GM18517 (cell line): Measurements from ENCODE around the gene SLC22A9.
"Not testable (repeated sequence)": the region's sequence is repeated elsewhere in the genome, so short reads cannot be mapped to it uniquely, and the experiment has no call there.

ENCODE experiments used
- ATAC-seq: cut with Tn5 transposase; IDR thresholded peaks from one replicate; pipeline ENCODE4 v1.9.1; 2021; ENCODE audit warnings: mild to moderate bottlenecking, moderate library complexity; ENCODE audit not compliant: unreplicated experiment

SLC22A9 gene

DNA sequence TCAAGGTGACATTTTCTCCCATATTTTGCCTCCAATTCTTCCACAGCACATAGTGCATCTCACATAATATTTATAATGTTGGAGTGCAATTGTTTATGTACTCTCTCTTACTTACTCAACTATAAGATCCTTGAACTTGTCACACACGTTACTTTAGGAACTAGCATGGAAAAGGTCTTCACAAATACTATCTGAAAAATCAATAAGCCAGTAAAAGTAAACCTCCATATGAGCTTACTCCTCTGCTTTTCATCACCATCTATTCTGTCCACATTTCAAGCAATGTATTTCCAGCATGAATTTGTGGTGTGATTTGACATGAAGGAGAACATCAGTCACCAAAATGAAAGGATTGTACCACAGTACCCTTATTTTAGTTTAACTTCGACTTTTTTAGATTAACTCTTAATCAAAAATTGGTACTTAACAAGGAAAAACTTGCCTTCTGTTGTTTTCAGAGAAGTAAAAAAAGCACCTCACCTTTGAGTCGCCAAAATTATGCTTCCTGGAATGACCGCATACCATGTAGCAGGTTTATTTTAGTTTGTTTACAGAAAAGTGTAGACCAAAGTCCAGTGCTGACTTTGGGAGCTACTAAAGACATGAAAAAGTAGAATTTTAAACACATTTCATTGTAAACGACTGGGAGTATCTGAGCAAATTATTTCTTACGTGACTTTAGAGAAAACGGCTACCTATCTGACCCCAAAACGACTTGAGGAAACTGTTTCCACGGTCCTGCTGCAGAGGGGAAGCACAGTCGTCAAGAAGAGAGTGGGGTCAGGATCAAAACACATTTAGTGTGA lies at the start of gene SLC22A9:
Gene SLC22A9 (plus strand): TSS at position 621 of the 806 bp plus-strand sequence. CDS start 272 bp downstream, outside the sequence.
- ATAC-seq, result no peak

DNA sequence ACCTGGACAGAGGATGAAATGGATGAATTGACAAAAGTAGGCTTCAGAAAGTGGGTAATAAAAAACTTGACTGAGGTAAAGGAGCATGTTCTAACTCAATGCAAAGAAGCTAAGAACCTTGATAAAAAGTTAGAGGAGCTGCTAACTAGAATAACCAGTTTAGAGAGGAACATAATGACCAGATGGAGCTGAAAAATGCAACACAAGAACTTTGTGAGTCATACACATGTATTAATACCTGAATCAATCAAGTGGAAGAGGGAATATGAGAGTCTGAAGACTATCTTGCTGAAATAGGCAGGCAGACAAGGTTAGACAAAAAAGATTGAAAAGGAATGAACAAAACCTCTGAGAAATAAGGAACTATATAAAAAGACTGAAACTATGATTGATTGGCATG lies 47.9 kb upstream of the SLC22A9 start:
- ATAC-seq, result no peak

DNA sequence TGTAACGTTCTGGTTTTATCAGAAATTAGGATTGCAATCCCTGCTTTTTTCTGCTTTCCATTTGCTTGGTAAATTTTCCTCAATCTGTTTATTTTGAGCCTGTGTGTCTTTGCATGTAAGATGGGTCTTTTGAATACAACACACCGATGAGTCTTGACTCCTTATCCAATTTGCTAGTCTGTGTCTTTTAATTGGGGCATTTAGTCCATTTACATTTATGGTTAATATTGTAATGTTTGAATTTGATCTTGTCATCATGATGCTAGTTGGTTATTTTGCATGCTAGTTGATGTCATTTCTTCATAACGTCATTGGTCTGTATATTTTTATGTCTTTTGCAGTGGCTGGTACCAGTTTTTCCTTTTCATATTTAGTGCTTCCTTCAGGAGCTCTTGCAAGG lies 34.5 kb upstream of the SLC22A9 start:
- ATAC-seq, result not testable (repeated sequence)

DNA sequence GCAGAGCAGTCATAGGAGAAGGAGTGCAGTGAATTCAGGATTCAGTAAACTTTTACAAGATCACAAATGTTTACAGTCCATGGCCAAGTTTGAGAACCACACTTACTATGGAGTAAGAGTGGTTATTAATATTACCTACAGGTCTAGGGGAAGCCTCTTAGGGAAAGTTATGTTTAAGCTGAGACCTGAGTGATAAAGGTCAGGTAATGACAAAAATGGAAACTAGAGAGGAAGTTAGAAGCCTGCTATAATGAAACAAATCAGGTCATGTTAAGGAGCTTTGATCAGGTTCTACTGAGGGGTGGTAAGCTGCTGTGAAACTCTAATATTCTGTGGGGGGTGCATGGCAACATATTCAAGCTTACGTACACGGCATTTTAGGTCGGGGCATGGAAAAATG lies 32.5 kb upstream of the SLC22A9 start:
- no peak for ATAC-seq

DNA sequence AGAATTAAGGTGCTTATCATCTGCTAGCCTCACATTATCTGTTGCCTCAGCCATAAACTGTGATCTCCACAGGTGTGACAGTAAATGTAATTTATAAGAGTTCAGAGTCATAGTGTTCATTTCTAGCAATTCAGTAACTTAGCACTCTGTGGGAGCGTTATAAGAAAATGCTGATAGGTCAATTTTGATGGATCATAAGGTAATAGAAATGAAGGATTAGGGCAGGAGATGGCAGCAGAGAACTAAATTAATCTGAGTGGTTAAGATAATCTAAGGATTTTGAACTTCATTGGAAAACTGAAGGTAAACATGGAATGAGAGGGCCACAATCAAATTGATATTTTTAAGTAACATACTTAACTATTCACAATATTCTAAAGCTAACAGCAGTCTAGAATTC lies 26.5 kb upstream of the SLC22A9 start:
- no peak for ATAC-seq

DNA sequence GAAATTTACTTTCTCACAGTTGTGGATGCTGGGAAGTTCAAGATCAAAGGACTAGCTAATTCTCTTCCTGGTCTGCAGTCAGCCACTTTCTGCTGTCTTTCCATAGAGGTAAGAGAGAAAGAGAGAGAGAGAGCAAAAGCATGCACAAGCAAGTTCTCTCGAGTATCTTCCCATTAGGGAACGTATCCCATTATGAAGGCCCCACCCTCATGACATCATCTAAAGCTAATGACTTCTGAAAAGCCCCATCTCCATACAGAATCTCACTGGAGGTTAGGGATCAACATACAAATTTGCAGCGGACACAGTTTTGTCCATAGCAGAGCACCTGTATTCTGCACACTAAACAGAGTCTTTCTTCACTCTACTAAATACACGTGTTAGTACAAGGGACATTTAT lies 17.4 kb upstream of the SLC22A9 start:
- ATAC-seq, result no peak

DNA sequence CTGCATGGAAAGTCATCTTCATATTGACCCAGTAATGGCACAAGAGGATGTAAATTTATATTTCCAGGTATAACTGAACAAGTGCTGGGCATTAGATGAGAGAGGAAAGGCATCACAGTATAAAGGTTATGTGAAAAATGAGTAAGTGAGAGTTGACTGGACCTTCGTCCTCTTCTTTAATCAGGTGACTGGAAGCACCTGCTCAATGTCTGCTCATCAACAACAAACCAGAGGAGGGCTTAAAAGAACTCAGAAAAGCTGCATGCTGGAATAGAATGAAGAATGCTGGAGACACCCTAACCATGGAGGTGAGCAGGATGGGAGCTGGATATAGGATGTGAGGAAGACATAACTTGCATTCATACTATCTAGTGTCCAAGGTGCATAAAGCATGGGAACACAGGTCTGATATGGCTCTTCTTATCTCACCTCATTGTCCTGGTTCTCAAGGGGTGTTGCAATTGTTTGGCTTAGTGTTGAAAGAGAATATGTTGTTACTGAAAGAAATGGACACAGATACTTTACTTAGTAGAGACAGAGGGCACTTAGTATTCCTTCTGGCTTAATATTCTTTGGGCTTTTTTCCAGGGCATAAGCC lies 7.3 kb upstream of the SLC22A9 start:
- ATAC-seq, result no peak

DNA sequence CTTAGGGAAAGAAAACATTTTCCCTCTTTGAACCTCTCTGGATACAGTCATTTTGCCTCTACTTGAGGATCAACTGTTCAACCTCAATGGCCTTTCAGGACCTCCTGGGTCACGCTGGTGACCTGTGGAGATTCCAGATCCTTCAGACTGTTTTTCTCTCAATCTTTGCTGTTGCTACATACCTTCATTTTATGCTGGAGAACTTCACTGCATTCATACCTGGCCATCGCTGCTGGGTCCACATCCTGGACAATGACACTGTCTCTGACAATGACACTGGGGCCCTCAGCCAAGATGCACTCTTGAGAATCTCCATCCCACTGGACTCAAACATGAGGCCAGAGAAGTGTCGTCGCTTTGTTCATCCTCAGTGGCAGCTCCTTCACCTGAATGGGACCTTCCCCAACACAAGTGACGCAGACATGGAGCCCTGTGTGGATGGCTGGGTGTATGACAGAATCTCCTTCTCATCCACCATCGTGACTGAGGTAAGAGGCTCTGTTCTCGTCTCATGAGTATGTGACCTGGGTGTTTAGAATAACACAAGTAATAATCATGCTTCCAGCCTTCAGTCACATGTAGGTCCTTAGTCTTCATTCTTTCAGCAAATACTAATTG lies 495 bp downstream of the SLC22A9 start:
- ATAC-seq, result no peak

DNA sequence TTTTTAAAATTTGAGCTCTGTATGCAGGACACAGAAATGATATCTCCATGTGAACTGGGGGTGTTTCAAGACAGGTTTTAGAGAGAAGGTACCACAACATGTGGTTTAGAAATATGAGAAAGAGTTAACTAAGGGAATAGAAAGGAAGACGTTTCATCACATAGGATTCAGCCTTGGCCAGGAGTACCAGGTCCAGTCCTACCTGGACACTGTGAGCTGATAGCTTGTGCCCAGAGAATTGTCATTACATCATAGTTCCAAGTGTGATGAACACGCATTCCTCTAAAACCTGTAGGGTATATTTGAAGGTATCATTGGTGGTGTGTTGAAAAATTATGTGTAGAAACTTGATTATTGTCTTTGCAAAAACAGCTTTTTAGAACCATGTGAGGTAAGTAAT lies 1.8 kb downstream of the SLC22A9 start:
- no peak for ATAC-seq

DNA sequence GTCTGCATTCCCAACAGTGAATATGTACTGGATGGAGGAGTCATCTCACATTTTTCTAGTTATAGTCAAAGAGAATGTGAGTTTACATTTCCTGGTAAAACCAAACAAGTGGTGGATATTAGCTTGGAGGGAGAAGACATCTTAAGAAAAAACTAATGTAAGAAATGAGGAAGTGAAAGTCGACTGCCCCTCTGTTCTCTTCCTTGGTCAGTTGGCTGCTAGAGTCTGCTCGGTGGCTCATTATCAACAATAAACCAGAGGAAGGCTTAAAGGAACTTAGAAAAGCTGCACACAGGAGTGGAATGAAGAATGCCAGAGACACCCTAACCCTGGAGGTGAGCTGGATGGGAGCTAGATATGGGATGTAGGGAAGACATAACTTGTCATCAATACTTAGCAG lies 5.8 kb downstream of the SLC22A9 start:
- no peak for ATAC-seq

DNA sequence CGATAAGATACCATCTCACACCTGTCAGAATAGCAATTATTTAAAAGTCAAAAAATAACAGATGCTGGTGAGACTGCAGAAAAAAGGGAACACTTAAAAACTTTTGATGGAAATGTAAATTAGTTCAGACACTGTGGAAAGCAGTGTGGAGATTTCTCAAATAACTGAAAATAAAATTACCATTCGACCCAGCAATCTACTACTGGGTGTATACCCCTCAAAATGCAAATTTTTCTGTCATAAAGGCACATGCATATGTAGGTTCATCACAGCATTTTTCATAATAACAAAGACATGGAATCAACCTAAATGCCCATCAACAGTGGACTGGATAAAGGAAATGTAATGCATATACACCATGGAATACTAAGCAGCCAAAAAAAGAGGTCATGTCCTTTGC lies 10.5 kb downstream of the SLC22A9 start:
- no peak for ATAC-seq

DNA sequence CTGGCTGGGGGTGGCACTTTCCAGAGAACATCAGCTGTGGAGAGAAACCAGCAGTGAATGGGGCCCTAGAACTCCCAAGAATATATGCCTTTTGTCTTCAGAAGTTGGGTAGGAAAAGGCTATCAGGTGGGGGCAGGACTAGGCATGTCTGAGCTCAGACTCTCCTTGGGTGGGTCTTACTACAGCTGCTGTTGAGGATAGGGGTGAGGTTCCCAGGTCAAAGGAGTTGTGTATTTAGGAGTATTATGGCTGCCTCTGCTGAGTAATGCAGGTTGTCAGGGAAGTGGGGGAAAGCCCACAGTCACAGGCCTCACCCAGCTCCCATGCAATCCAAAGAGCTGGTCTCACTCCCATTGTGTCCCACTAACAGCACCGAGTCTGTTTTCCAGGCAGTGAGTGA lies 26.1 kb downstream of the SLC22A9 start:
- ATAC-seq, result no peak

DNA sequence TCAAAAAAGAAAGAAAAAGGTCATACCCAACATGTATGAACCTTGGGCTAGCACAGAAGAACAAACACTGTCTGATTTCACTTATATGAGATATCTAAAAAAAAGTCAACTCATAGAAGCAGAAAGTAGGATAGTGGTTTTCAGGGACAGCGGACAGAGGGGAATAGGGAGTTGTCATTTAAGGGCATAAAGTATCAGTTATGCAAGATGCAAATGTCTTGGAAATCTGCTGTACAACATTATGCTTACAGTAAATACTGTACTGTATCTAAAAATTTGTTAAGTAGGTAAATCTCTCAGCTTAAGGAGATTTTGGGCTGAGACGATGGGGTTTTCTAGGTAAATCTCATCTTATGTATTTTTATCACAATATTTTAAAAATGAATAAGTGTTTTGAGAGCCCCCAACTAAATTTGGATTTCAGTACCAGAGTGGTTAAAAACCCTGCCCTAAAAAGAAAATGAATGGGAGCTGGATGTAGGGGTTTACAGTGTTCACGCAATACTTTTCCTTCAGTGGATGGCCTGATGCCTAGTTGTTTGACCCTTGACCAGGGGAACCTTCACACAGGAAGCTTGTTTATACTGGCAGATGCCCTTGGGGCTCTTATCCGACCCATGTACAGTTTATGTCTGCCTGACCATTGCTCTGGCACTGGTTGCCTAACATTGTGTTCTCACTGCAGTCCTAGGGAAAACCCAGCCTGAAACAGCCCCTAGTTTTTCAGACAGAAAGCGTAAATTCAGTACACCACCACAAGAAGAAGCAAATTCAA lies 34.8 kb downstream of the SLC22A9 start:
- no peak for ATAC-seq

DNA sequence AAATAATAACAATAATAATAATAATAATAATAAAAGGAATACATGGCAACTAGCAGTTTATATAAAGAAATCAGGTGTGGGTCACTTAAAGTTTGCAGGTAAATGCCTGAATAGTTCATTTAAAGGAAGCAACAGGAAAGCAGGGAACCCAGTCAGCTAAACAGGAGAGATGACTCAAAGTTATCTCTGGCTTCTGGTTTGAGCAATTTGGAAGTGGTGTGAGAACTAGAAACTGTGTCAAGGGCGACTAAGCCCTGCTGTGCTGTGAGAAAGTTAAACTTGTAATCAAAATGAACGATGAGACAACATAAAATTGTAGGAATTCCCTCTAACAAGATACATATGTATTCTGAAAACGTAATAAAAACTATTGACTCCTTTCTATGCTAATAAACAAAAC lies 35.5 kb downstream of the SLC22A9 start:
- no peak for ATAC-seq

DNA sequence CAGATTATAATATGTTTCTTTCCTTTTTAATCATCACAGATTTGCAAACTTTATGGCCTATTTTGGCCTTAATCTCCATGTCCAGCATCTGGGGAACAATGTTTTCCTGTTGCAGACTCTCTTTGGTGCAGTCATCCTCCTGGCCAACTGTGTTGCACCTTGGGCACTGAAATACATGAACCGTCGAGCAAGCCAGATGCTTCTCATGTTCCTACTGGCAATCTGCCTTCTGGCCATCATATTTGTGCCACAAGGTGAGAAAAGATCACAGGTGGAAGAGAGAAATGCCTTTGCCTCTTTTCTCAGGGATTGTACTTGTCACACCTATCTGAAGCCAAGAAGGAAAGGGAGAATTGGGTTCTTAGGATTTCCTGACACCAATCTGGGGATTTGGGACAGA lies 36.9 kb downstream of the SLC22A9 start:
- ATAC-seq, result no peak

DNA sequence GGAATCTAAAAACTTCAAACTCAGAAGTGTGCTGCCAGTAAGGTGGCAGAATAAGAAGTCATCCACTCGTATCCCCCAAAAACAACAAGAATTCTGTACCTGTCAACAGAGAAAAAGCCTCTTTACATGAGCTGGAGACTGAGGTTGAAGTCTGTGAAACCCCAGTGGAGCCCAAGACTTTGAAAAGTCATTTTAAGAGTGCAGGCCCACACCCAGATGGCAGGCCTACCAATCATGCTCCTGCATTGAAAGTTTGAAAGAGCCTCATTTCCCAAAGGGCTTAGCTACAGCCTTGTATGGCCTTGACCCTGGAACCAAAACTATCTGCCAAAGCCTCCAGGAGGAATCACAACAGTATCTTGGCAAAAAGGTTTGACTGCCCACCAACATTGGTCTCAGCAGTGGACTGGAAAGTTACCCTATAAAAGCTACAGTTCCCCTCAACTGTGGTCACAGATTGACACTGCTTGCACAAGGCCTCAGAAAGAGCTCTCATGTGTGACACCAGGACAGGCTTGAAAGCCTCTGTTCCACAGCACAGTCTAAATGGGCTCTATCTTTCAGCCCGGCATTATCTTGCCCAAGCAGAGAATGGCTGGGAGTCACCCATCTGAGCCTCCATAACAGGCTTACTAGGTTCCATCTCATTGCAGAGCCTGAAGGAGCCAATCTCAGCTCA lies 47.7 kb downstream of the SLC22A9 start:
- ATAC-seq, result no peak

DNA sequence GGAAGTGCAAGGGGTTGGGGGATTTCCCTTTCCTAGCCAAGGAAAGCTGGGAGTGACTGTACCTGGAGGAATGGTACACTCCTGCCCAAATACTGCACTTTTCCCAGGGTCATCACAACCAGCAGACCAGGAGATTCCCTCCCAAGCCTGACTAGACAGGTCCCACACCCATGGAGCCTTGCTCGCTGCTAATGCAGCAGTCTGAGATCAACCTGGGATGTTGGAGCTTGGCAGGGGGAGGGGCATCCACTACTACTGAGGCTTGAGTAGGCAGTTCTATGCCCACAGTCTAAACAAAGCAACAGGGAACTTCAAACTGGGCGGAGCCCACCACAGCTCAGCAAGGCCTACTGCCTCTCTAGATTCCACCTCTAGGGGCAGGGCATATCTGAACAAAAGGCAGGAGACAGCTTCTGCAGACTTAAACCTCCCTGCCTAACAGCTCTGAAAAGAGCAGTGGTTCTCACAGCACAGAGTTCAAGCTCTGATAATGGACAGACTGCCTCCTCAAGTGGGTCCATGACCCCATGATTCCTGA lies 58.5 kb downstream of the SLC22A9 start:
- no peak for ATAC-seq

DNA sequence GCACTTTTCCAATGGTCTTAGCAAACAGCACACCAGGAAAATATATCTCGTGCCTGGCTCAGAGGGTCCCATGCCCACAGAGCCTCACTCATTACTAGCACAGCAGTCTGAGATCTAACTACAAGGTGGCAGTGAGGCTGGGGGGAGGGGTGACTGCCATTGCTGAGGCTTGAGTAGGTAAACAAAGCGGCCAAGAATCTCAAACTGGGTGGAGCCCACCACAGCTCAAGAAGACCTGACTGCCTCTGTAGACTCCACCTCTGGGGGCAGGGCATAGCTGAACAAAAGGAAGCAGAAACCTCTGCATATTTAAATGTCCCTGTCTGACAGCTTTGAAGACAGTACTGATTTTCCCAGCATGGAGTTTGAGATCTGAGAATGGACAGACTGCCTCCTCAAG lies 61.1 kb downstream of the SLC22A9 start:
- not testable (repeated sequence) for ATAC-seq

DNA sequence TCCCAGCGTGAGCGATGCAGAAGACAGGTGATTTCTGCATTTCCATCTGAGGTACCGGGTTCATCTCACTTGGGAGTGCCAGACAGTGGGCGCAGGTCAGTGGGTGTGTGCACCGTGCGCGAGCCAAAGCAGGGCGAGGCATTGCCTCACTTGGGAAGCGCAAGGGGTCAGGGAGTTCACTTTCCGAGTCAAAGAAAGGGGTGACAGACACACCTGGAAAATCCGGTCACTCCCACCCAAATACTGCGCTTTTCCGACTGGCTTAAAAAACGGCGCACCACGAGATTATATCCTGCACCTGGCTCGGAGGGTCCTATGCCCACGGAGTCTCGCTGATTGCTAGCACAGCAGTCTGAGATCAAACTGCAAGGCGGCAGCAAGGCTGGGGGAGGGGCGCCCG lies 65.8 kb downstream of the SLC22A9 start:
- not testable (repeated sequence) for ATAC-seq

DNA sequence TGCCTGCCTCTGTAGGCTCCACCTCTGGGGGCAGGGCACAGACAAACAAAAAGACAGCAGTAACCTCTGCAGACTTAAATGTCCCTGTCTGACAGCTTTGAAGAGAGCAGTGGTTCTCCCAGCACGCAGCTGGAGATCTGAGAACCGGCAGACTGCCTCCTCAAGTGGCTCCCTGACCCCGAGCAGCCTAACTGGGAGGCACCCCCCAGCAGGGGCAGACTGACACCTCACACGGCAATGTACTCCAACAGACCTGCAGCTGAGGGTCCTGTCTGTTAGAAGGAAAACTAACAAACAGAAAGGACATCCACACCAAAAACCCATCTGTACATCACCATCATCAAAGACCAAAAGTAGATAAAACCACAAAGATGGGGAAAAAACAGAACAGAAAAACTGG lies 66.2 kb downstream of the SLC22A9 start:
- not testable (repeated sequence) for ATAC-seq

DNA sequence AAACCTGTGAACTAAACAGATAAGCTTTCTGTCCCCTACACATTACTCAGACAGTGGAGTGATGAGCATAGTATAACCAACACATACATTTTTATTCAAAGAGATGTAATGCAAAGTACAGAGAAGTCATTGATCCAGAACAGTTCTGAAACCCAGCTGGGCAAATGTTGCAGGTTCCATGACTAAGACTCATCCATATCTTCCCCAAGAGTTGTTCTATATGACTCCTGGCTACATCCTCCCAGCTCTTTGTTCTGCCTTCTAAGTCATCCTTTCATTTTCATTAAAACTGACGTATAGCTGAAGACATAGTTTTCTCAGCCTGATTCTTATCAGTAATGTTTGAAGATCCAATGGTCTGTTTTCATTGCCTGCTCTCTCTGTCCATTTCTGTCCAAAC lies 74.1 kb downstream of the SLC22A9 start:
- no peak for ATAC-seq
